H7 (cell line): Measurements from ENCODE around the gene TTLL11. TPM values are rescaled to one million over a fixed set of nuclear protein-coding genes. Genes with fewer than 3 reads are reported as not detected.
A peak's percentile ranks its signal among the peaks of the same experiment; 100 is the strongest.

ENCODE experiments used
- DNase-seq: peaks from one replicate; pipeline ENCODE4 v3.0.0; 2012
- H3K27me3 ChIP-seq: 2 replicates; pipeline ENCODE4 v1.6.0; 2011; ENCODE audit warnings: mild to moderate bottlenecking, low read length; ENCODE audit not compliant: control insufficient read depth, insufficient read depth
- H3K36me3 ChIP-seq: replicated peaks from 2 replicates; pipeline ENCODE4 v1.5.1; 2011; ENCODE audit warnings: low read length; ENCODE audit not compliant: control insufficient read depth, insufficient read depth
- H3K4me3 ChIP-seq: 2 replicates; pipeline ENCODE4 v1.5.1; 2011; ENCODE audit warnings: low read depth, mild to moderate bottlenecking, control low read depth, low read length, moderate library complexity; ENCODE audit not compliant: insufficient read depth
- total RNA-seq: library from RNA; depleted of rRNA; stranded (reverse); fragments of >200 nt; shearing (Covaris generic); gene quantifications from 2 replicates; pipeline ENCODE4 v1.2.3, GENCODE V29; 2014

Gene TTLL11
- total RNA-seq, 1 experiment from 2014 or later: 0.97 TPM

GRCh38 chr9:122059214-122059954, 33.7 kb downstream of the TTLL11 start:
- H3K4me3 ChIP-seq: no peak overlapping the region
- DNase-seq: no peak
- H3K36me3 ChIP-seq: no peaks in the 10 kb centered on the region
- no peaks in the 10 kb centered on the region for H3K27me3 ChIP-seq

- Histone ChIP-seq H3K27me3 (no peaks in the 10 kb centered on the region), H3K36me3 (no peaks in the 10 kb centered on the region), H3K4me3 (no peak overlapping the region)
- DNase-seq: no peak
Measured at GRCh38 chr9:122058709-122059108, 34.4 kb downstream of the TTLL11 start.

- DNase-seq: no peak
- Histone ChIP-seq H3K27me3 (no peaks in the 10 kb centered on the region), H3K4me3 (no peak overlapping the region), H3K36me3 (no peaks in the 10 kb centered on the region)
Measured at GRCh38 chr9:122058051-122058450, 35.1 kb downstream of the TTLL11 start.

- Histone ChIP-seq H3K4me3 (no peak overlapping the region), H3K36me3 (no peaks in the 10 kb centered on the region), H3K27me3 (no peaks in the 10 kb centered on the region)
- DNase-seq: no peak
Measured at GRCh38 chr9:122057211-122057610, 35.9 kb downstream of the TTLL11 start.

GRCh38 chr9:122056484-122056883, 36.6 kb downstream of the TTLL11 start:
- H3K4me3 ChIP-seq: no peak overlapping the region
- H3K36me3 ChIP-seq: no peaks in the 10 kb centered on the region
- no peaks in the 10 kb centered on the region for H3K27me3 ChIP-seq
- peak; percentile 66 for DNase-seq

- H3K27me3 ChIP-seq: no peaks in the 10 kb centered on the region
- DNase-seq: no peak
- H3K36me3 ChIP-seq: no peaks in the 10 kb centered on the region
- H3K4me3 ChIP-seq: no peak overlapping the region
Measured at GRCh38 chr9:122055701-122056100, 37.4 kb downstream of the TTLL11 start.

- H3K36me3 ChIP-seq: no peaks in the 10 kb centered on the region
- DNase-seq: no peak
- no peaks in the 10 kb centered on the region for H3K27me3 ChIP-seq
- no peak overlapping the region for H3K4me3 ChIP-seq
Measured at GRCh38 chr9:122053567-122054350, 39.3 kb downstream of the TTLL11 start.

GRCh38 chr9:122053064-122053463, 40.0 kb downstream of the TTLL11 start:
- DNase-seq: no peak

GRCh38 chr9:122051351-122052321, 41.5 kb downstream of the TTLL11 start:
- DNase-seq: no peak
- Histone ChIP-seq H3K4me3 (no peak overlapping the region), H3K27me3 (no peaks in the 10 kb centered on the region), H3K36me3 (no peaks in the 10 kb centered on the region)

More at GRCh38 chr9:122053064-122053463, 40.0 kb downstream of the TTLL11 start:
- Histone ChIP-seq H3K4me3 (no peak overlapping the region), H3K36me3 (no peaks in the 10 kb centered on the region), H3K27me3 (no peaks in the 10 kb centered on the region)

GRCh38 chr9:122050167-122050566, 42.9 kb downstream of the TTLL11 start:
- no peak for DNase-seq
- Histone ChIP-seq H3K27me3 (no peaks in the 10 kb centered on the region), H3K36me3 (no peaks in the 10 kb centered on the region), H3K4me3 (no peak overlapping the region)

- no peaks in the 10 kb centered on the region for H3K27me3 ChIP-seq
- no peak for DNase-seq
- H3K36me3 ChIP-seq: no peaks in the 10 kb centered on the region
- no peak overlapping the region for H3K4me3 ChIP-seq
Measured at GRCh38 chr9:122042056-122042455, 51.1 kb downstream of the TTLL11 start.

- Histone ChIP-seq H3K4me3 (no peak overlapping the region), H3K27me3 (no peaks in the 10 kb centered on the region), H3K36me3 (no peaks in the 10 kb centered on the region)
- no peak for DNase-seq
Measured at GRCh38 chr9:122040561-122041242, 52.4 kb downstream of the TTLL11 start.

- H3K4me3 ChIP-seq: no peak overlapping the region
- DNase-seq: no peak
- no peaks in the 10 kb centered on the region for H3K36me3 ChIP-seq
- no peaks in the 10 kb centered on the region for H3K27me3 ChIP-seq
Measured at GRCh38 chr9:122039234-122039633, 53.9 kb downstream of the TTLL11 start.

- H3K4me3 ChIP-seq: no peak overlapping the region
- no peaks in the 10 kb centered on the region for H3K27me3 ChIP-seq
- DNase-seq: no peak
- H3K36me3 ChIP-seq: no peaks in the 10 kb centered on the region
Measured at GRCh38 chr9:122036988-122037387, 56.1 kb downstream of the TTLL11 start.
